ENCODE data around the gene TBC1D8. TPM values are rescaled to one million over a fixed set of nuclear protein-coding genes. Genes with fewer than 3 reads are reported as not detected.

Gene TBC1D8
- total RNA-seq, 1 experiment from 2014 or later, result 0.97 TPM

GRCh38 chr2:101140237-101140636 is 10.9 kb downstream of the TBC1D8 start:
- Histone ChIP-seq H3K9me2 (replicated peaks; ENCODE audit: insufficient read depth, low read length) (no peaks in the 10 kb centered on the region), H4K20me1 (ENCODE audit: insufficient read depth, low read depth, low read length) (no peaks in the 10 kb centered on the region), H3K36me3 (ENCODE audit: insufficient read depth, low read length) (no peaks in the 10 kb centered on the region), H2AFZ (ENCODE audit: low read length) (no peak overlapping the region), H3K9ac (ENCODE audit: low read length) (no peak overlapping the region), H3K9me3 (ENCODE audit: low read length) (no peaks in the 10 kb centered on the region), H3K27me3 (ENCODE audit: low read length) (no peaks in the 10 kb centered on the region), H3K4me3 (ENCODE audit: low read length) (no peak overlapping the region), H3K4me2 (ENCODE audit: low read depth, low read length, poor library complexity, severe bottlenecking) (no peak overlapping the region), H3K27ac (ENCODE audit: low read length) (no peak overlapping the region), H3K79me2 (ENCODE audit: low read length) (no peaks in the 10 kb centered on the region), H3K4me1 (ENCODE audit: low read length) (no peaks in the 10 kb centered on the region)
- no peak for DNase-seq

GRCh38 chr2:101139495-101139894 is 11.7 kb downstream of the TBC1D8 start:
- H3K27me3 ChIP-seq (ENCODE audit: low read length), result no peaks in the 10 kb centered on the region
- no peaks in the 10 kb centered on the region for H4K20me1 ChIP-seq (ENCODE audit: insufficient read depth, low read depth, low read length)
- no peaks in the 10 kb centered on the region for H3K79me2 ChIP-seq (ENCODE audit: low read length)
- H2AFZ ChIP-seq (ENCODE audit: low read length), result no peak overlapping the region
- H3K9ac ChIP-seq (ENCODE audit: low read length), result no peak overlapping the region
- DNase-seq, result no peak
- H3K36me3 ChIP-seq (ENCODE audit: insufficient read depth, low read length), result no peaks in the 10 kb centered on the region
- no peak overlapping the region for H3K27ac ChIP-seq (ENCODE audit: low read length)
- H3K9me3 ChIP-seq (ENCODE audit: low read length), result no peaks in the 10 kb centered on the region
- no peak overlapping the region for H3K4me3 ChIP-seq (ENCODE audit: low read length)
- H3K9me2 ChIP-seq (replicated peaks; ENCODE audit: insufficient read depth, low read length), result no peaks in the 10 kb centered on the region
- H3K4me2 ChIP-seq (ENCODE audit: low read depth, low read length, poor library complexity, severe bottlenecking), result no peak overlapping the region
- H3K4me1 ChIP-seq (ENCODE audit: low read length), result no peaks in the 10 kb centered on the region

- Histone ChIP-seq H3K27me3 (ENCODE audit: low read length) (no peaks in the 10 kb centered on the region), H3K27ac (ENCODE audit: low read length) (no peak overlapping the region), H3K9me2 (replicated peaks; ENCODE audit: insufficient read depth, low read length) (no peaks in the 10 kb centered on the region), H2AFZ (ENCODE audit: low read length) (no peak overlapping the region), H3K4me3 (ENCODE audit: low read length) (no peak overlapping the region), H3K4me1 (ENCODE audit: low read length) (no peaks in the 10 kb centered on the region), H3K79me2 (ENCODE audit: low read length) (no peaks in the 10 kb centered on the region), H3K36me3 (ENCODE audit: insufficient read depth, low read length) (no peaks in the 10 kb centered on the region), H3K4me2 (ENCODE audit: low read depth, low read length, poor library complexity, severe bottlenecking) (no peak overlapping the region), H3K9me3 (ENCODE audit: low read length) (no peaks in the 10 kb centered on the region), H4K20me1 (ENCODE audit: insufficient read depth, low read depth, low read length) (no peaks in the 10 kb centered on the region), H3K9ac (ENCODE audit: low read length) (no peak overlapping the region)
- no peak for DNase-seq
Measured at GRCh38 chr2:101135412-101136296, 15.5 kb downstream of the TBC1D8 start.

- H2AFZ ChIP-seq (ENCODE audit: low read length), result no peak overlapping the region
- no peaks in the 10 kb centered on the region for H3K9me2 ChIP-seq (replicated peaks; ENCODE audit: insufficient read depth, low read length)
- no peaks in the 10 kb centered on the region for H3K4me1 ChIP-seq (ENCODE audit: low read length)
- H3K27ac ChIP-seq (ENCODE audit: low read length), result no peak overlapping the region
- H3K4me3 ChIP-seq (ENCODE audit: low read length), result no peak overlapping the region
- H4K20me1 ChIP-seq (ENCODE audit: insufficient read depth, low read depth, low read length), result no peaks in the 10 kb centered on the region
- no peak overlapping the region for H3K9ac ChIP-seq (ENCODE audit: low read length)
- H3K36me3 ChIP-seq (ENCODE audit: insufficient read depth, low read length), result no peaks in the 10 kb centered on the region
- H3K79me2 ChIP-seq (ENCODE audit: low read length), result no peaks in the 10 kb centered on the region
- DNase-seq, result no peak
- no peaks in the 10 kb centered on the region for H3K9me3 ChIP-seq (ENCODE audit: low read length)
- H3K4me2 ChIP-seq (ENCODE audit: low read depth, low read length, poor library complexity, severe bottlenecking), result no peak overlapping the region
- H3K27me3 ChIP-seq (ENCODE audit: low read length), result no peaks in the 10 kb centered on the region
Measured at GRCh38 chr2:101133492-101134100, 17.6 kb downstream of the TBC1D8 start.

- no peaks in the 10 kb centered on the region for H3K36me3 ChIP-seq (ENCODE audit: insufficient read depth, low read length)
- H4K20me1 ChIP-seq (ENCODE audit: insufficient read depth, low read depth, low read length), result no peaks in the 10 kb centered on the region
- H3K79me2 ChIP-seq (ENCODE audit: low read length), result no peaks in the 10 kb centered on the region
- H3K27me3 ChIP-seq (ENCODE audit: low read length), result no peaks in the 10 kb centered on the region
- H2AFZ ChIP-seq (ENCODE audit: low read length), result no peak overlapping the region
- no peak for DNase-seq
- H3K27ac ChIP-seq (ENCODE audit: low read length), result no peak overlapping the region
- no peak overlapping the region for H3K4me3 ChIP-seq (ENCODE audit: low read length)
- no peak overlapping the region for H3K9ac ChIP-seq (ENCODE audit: low read length)
- H3K4me2 ChIP-seq (ENCODE audit: low read depth, low read length, poor library complexity, severe bottlenecking), result no peak overlapping the region
- H3K9me3 ChIP-seq (ENCODE audit: low read length), result no peaks in the 10 kb centered on the region
- no peaks in the 10 kb centered on the region for H3K4me1 ChIP-seq (ENCODE audit: low read length)
- H3K9me2 ChIP-seq (replicated peaks; ENCODE audit: insufficient read depth, low read length), result no peaks in the 10 kb centered on the region
Measured at GRCh38 chr2:101132202-101132601, 19.0 kb downstream of the TBC1D8 start.

GRCh38 chr2:101130081-101130480 is 21.1 kb downstream of the TBC1D8 start:
- Histone ChIP-seq H3K36me3 (ENCODE audit: insufficient read depth, low read length) (no peaks in the 10 kb centered on the region), H2AFZ (ENCODE audit: low read length) (no peak overlapping the region), H3K27me3 (ENCODE audit: low read length) (no peaks in the 10 kb centered on the region), H3K9ac (ENCODE audit: low read length) (no peak overlapping the region), H3K4me2 (ENCODE audit: low read depth, low read length, poor library complexity, severe bottlenecking) (no peak overlapping the region), H3K4me1 (ENCODE audit: low read length) (no peaks in the 10 kb centered on the region), H3K4me3 (ENCODE audit: low read length) (no peak overlapping the region), H4K20me1 (ENCODE audit: insufficient read depth, low read depth, low read length) (no peaks in the 10 kb centered on the region), H3K79me2 (ENCODE audit: low read length) (no peaks in the 10 kb centered on the region), H3K27ac (ENCODE audit: low read length) (no peak overlapping the region), H3K9me2 (replicated peaks; ENCODE audit: insufficient read depth, low read length) (no peaks in the 10 kb centered on the region), H3K9me3 (ENCODE audit: low read length) (no peaks in the 10 kb centered on the region)
- DNase-seq, result no peak

- Histone ChIP-seq H3K4me1 (ENCODE audit: low read length) (no peaks in the 10 kb centered on the region), H2AFZ (ENCODE audit: low read length) (no peak overlapping the region), H3K9me2 (replicated peaks; ENCODE audit: insufficient read depth, low read length) (no peaks in the 10 kb centered on the region), H4K20me1 (ENCODE audit: insufficient read depth, low read depth, low read length) (no peaks in the 10 kb centered on the region), H3K9ac (ENCODE audit: low read length) (no peak overlapping the region), H3K9me3 (ENCODE audit: low read length) (no peaks in the 10 kb centered on the region), H3K27me3 (ENCODE audit: low read length) (no peaks in the 10 kb centered on the region), H3K27ac (ENCODE audit: low read length) (no peak overlapping the region), H3K4me3 (ENCODE audit: low read length) (no peak overlapping the region), H3K79me2 (ENCODE audit: low read length) (no peaks in the 10 kb centered on the region), H3K36me3 (ENCODE audit: insufficient read depth, low read length) (no peaks in the 10 kb centered on the region), H3K4me2 (ENCODE audit: low read depth, low read length, poor library complexity, severe bottlenecking) (no peak overlapping the region)
- DNase-seq, result no peak
Measured at GRCh38 chr2:101127319-101128056, 23.7 kb downstream of the TBC1D8 start.

GRCh38 chr2:101125808-101126207 is 25.4 kb downstream of the TBC1D8 start:
- H3K9ac ChIP-seq (ENCODE audit: low read length), result no peak overlapping the region
- no peak for DNase-seq
- H3K4me2 ChIP-seq (ENCODE audit: low read depth, low read length, poor library complexity, severe bottlenecking), result no peak overlapping the region
- no peak overlapping the region for H2AFZ ChIP-seq (ENCODE audit: low read length)
- no peaks in the 10 kb centered on the region for H3K79me2 ChIP-seq (ENCODE audit: low read length)
- H3K27ac ChIP-seq (ENCODE audit: low read length), result no peak overlapping the region
- no peaks in the 10 kb centered on the region for H3K9me2 ChIP-seq (replicated peaks; ENCODE audit: insufficient read depth, low read length)
- H3K36me3 ChIP-seq (ENCODE audit: insufficient read depth, low read length), result no peaks in the 10 kb centered on the region
- no peaks in the 10 kb centered on the region for H3K4me1 ChIP-seq (ENCODE audit: low read length)
- no peaks in the 10 kb centered on the region for H3K27me3 ChIP-seq (ENCODE audit: low read length)
- H3K4me3 ChIP-seq (ENCODE audit: low read length), result no peak overlapping the region
- H4K20me1 ChIP-seq (ENCODE audit: insufficient read depth, low read depth, low read length), result no peaks in the 10 kb centered on the region
- no peaks in the 10 kb centered on the region for H3K9me3 ChIP-seq (ENCODE audit: low read length)

Measured in Karpas-422 (cell line).